GM23338 (cell line): ENCODE data around the gene CD86. TPM values are rescaled to one million over a fixed set of nuclear protein-coding genes. Genes with fewer than 3 reads are reported as not detected.

ENCODE experiments used
- ATAC-seq: fragments of 200-7000 bp; cut with Tn5 transposase; 3 replicates; pipeline ENCODE4 v1.9.1; 2020
- DNase-seq: peaks from one replicate; pipeline ENCODE4 v3.0.0-alpha.2; 2015; ENCODE audit warnings: low spot score
- H2AFZ ChIP-seq: fragments of 200-600 bp; sonication (generic); 2 replicates; pipeline ENCODE4 v1.8.0; 2016; ENCODE audit warnings: antibody characterized with exemption, mild to moderate bottlenecking, moderate library complexity
- H3F3A ChIP-seq: fragments of 200-600 bp; sonication (generic); replicated peaks from 2 replicates; pipeline ENCODE4 v1.8.0; 2017; ENCODE audit warnings: antibody characterized with exemption, mixed run types, low read depth
- H3K27ac ChIP-seq: fragments of 200-600 bp; sonication (generic); 2 replicates; pipeline ENCODE4 v1.6.1; 2016; ENCODE audit warnings: low read depth
- H3K27me3 ChIP-seq: fragments of 200-600 bp; sonication (generic); 2 replicates; pipeline ENCODE4 v1.8.0; 2016; ENCODE audit warnings: mild to moderate bottlenecking, mixed run types, moderate library complexity; ENCODE audit not compliant: insufficient read depth
- H3K36me3 ChIP-seq: fragments of 200-600 bp; sonication (generic); 2 replicates; pipeline ENCODE4 v1.8.0; 2016; ENCODE audit warnings: mild to moderate bottlenecking; ENCODE audit not compliant: insufficient read depth
- H3K4me1 ChIP-seq: fragments of 200-600 bp; sonication (generic); 2 replicates; pipeline ENCODE4 v1.8.0; 2016; ENCODE audit warnings: mild to moderate bottlenecking, moderate library complexity; ENCODE audit not compliant: insufficient read depth
- H3K4me2 ChIP-seq: fragments of 200-600 bp; sonication (generic); 2 replicates; pipeline ENCODE4 v1.7.1; 2017; ENCODE audit warnings: mixed run types
- H3K4me3 ChIP-seq: fragments of 200-600 bp; sonication (generic); 2 replicates; pipeline ENCODE4 v1.6.1; 2016; ENCODE audit warnings: mixed run types
- H3K79me2 ChIP-seq: fragments of 200-600 bp; sonication (generic); replicated peaks from 2 replicates; pipeline ENCODE4 v1.8.0; 2017; ENCODE audit warnings: mild to moderate bottlenecking; ENCODE audit not compliant: insufficient read depth
- H3K9me2 ChIP-seq: fragments of 200-600 bp; sonication (generic); 2 replicates; pipeline ENCODE4 v1.8.0; 2017; ENCODE audit not compliant: insufficient read depth
- H4K20me1 ChIP-seq: fragments of 200-600 bp; sonication (generic); replicated peaks from 2 replicates; pipeline ENCODE4 v1.8.0; 2017; ENCODE audit warnings: mild to moderate bottlenecking; ENCODE audit not compliant: insufficient read depth
- H3K27ac Mint-ChIP-seq: 2 replicates; pipeline ENCODE4 v1.8.0; 2020; ENCODE audit warnings: inconsistent platforms, mild to moderate bottlenecking, moderate library complexity, mixed read lengths
- H3K27me3 Mint-ChIP-seq: 3 replicates; pipeline ENCODE4 v1.8.0; 2022; ENCODE audit warnings: low read depth, mild to moderate bottlenecking, moderate library complexity, mixed read lengths, inconsistent platforms; ENCODE audit not compliant: insufficient read depth, poor library complexity
- H3K36me3 Mint-ChIP-seq: 3 replicates; pipeline ENCODE4 v1.8.0; 2021; ENCODE audit warnings: low read depth, mild to moderate bottlenecking, inconsistent platforms, moderate library complexity, mixed read lengths
- H3K4me1 Mint-ChIP-seq: 3 replicates; pipeline ENCODE4 v1.8.0; 2020; ENCODE audit warnings: mild to moderate bottlenecking, inconsistent platforms, mixed read lengths
- H3K4me3 Mint-ChIP-seq: 3 replicates; pipeline ENCODE4 v1.8.0; 2021; ENCODE audit warnings: moderate library complexity, mild to moderate bottlenecking, inconsistent platforms, mixed read lengths
- H3K9me3 Mint-ChIP-seq: 3 replicates; pipeline ENCODE4 v1.8.0; 2020; ENCODE audit warnings: moderate library complexity, mild to moderate bottlenecking, inconsistent platforms, mixed read lengths
- CREB1 ChIP-seq: fragments of 250-450 bp; sonication (Bioruptor Pico); IDR thresholded peaks from 2 replicates; pipeline ENCODE4 v1.5.0; 2020; ENCODE audit warnings: low read depth, mild to moderate bottlenecking, moderate library complexity
- EZH2 ChIP-seq: fragments of 200-600 bp; sonication (generic); IDR thresholded peaks from one replicate; pipeline ENCODE4 v1.8.0; 2017; ENCODE audit warnings: antibody characterized with exemption, mild to moderate bottlenecking, low read depth; ENCODE audit not compliant: unreplicated experiment
- EZH2phosphoT487 ChIP-seq: fragments of 200-600 bp; sonication (generic); IDR thresholded peaks from one replicate; pipeline ENCODE4 v1.8.1; 2018; ENCODE audit warnings: antibody characterized with exemption; ENCODE audit not compliant: unreplicated experiment
- JUNB ChIP-seq: IDR thresholded peaks from one replicate; pipeline ENCODE4 v1.6.1; 2016; ENCODE audit warnings: antibody characterized with exemption; ENCODE audit not compliant: unreplicated experiment
- NANOG ChIP-seq: IDR thresholded peaks from 2 replicates; pipeline ENCODE4 v1.6.1; 2016; ENCODE audit warnings: antibody characterized with exemption, borderline replicate concordance
- POLR2AphosphoS5 ChIP-seq: IDR thresholded peaks from 2 replicates; pipeline ENCODE4 v1.6.1; 2016; ENCODE audit warnings: antibody characterized with exemption, low read depth
- STAT1 ChIP-seq: IDR thresholded peaks from one replicate; pipeline ENCODE4 v1.6.1; 2016; ENCODE audit warnings: antibody characterized with exemption; ENCODE audit not compliant: unreplicated experiment
- ZNF114 ChIP-seq: fragments of 250-450 bp; sonication (Bioruptor Pico); IDR thresholded peaks from 2 replicates; pipeline ENCODE4 v1.5.0; 2020; ENCODE audit warnings: mild to moderate bottlenecking, moderate library complexity
- ZNF331 ChIP-seq: fragments of 250-450 bp; sonication (Bioruptor Pico); IDR thresholded peaks from 2 replicates; pipeline ENCODE4 v1.5.0; 2020; ENCODE audit warnings: low read depth, mild to moderate bottlenecking, moderate library complexity
- polyA plus RNA-seq: library from polyadenylated mRNA; unstranded; fragments of >200 nt; fragmentation: Nextera tagmentation; extraction: Ambion mirVana; gene quantifications from 2 replicates; pipeline ENCODE4 v1.2.1, GENCODE V29; 2016
- total RNA-seq: library from RNA; depleted of rRNA; stranded (reverse); fragments of >200 nt; shearing (Covaris generic); gene quantifications from 2 replicates; pipeline ENCODE4 v1.2.3, GENCODE V29; 2014
- TF ChIP-seq, protein P1 (sequence below): IDR thresholded peaks from one replicate; pipeline ENCODE4 v1.6.1; 2018; ENCODE audit warnings: antibody characterized with exemption; ENCODE audit not compliant: unreplicated experiment
- TF ChIP-seq, protein P2 (sequence below): IDR thresholded peaks from 2 replicates; pipeline ENCODE4 v1.6.1; 2016; ENCODE audit warnings: antibody characterized with exemption
- TF ChIP-seq, protein P3 (sequence below): fragments of 250-450 bp; sonication (Bioruptor Pico); IDR thresholded peaks from 2 replicates; pipeline ENCODE4 v1.5.0; 2020; ENCODE audit warnings: mild to moderate bottlenecking, moderate library complexity
- TF ChIP-seq, protein P4 (sequence below), 2 experiments: fragments of 200-600 bp in 1 of 2; sonication (generic) in 1 of 2; conservative IDR thresholded peaks; 2 replicates each; pipeline versions ENCODE4 v1.5.1 to v1.6.1; 2016 to 2017; ENCODE audit warnings: antibody characterized with exemption in 2 of 2, low read depth in 2 of 2, mild to moderate bottlenecking in 2 of 2, moderate library complexity in 1 of 2

Gene CD86
- total and polyA plus RNA-seq, 2 experiments from 2014 or later, result 0.97 TPM; not detected in 1

DNA sequence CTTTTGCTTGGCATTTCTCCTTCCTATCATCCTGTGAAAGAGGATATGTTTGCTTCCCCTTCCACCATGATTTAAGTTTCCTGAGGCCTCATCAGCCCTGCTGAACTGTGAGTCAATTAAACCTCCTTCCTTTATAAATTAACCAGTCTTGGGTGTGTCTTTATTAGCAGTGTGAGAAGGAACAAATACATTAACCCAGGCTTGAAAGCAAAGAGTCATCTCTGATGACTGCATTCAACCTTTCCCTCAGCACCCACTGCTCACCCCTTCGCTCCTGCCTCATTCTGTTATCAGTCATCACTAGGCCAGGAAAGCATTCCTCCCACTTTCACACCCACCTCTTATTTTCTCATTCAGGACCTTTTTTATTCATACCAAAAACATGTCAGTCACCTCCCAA is 68.7 kb downstream of the CD86 start:
- Histone ChIP-seq H3K79me2 (no peaks in the 10 kb centered on the region), H3K4me3 (no peak overlapping the region), H2AFZ (no peak overlapping the region), H3K36me3 (no peaks in the 10 kb centered on the region), H3K4me1 (no peaks in the 10 kb centered on the region), H3K4me2 (no peak overlapping the region), H3K9me2 (peaks cover 8% of the 10 kb centered on the region), H4K20me1 (no peaks in the 10 kb centered on the region), H3K27me3 (no peaks in the 10 kb centered on the region), H3K27ac (no peak overlapping the region), H3F3A (no peaks in the 10 kb centered on the region)
- no peaks in the 10 kb centered on the region for H3K4me1 Mint-ChIP-seq
- H3K4me3 Mint-ChIP-seq, result no peak overlapping the region
- ATAC-seq (no peak), DNase-seq (no peak)
- H3K27ac Mint-ChIP-seq, result no peak overlapping the region
- H3K9me3 Mint-ChIP-seq, result peaks cover 39% of the 10 kb centered on the region
- TF ChIP-seq, protein P1, sequence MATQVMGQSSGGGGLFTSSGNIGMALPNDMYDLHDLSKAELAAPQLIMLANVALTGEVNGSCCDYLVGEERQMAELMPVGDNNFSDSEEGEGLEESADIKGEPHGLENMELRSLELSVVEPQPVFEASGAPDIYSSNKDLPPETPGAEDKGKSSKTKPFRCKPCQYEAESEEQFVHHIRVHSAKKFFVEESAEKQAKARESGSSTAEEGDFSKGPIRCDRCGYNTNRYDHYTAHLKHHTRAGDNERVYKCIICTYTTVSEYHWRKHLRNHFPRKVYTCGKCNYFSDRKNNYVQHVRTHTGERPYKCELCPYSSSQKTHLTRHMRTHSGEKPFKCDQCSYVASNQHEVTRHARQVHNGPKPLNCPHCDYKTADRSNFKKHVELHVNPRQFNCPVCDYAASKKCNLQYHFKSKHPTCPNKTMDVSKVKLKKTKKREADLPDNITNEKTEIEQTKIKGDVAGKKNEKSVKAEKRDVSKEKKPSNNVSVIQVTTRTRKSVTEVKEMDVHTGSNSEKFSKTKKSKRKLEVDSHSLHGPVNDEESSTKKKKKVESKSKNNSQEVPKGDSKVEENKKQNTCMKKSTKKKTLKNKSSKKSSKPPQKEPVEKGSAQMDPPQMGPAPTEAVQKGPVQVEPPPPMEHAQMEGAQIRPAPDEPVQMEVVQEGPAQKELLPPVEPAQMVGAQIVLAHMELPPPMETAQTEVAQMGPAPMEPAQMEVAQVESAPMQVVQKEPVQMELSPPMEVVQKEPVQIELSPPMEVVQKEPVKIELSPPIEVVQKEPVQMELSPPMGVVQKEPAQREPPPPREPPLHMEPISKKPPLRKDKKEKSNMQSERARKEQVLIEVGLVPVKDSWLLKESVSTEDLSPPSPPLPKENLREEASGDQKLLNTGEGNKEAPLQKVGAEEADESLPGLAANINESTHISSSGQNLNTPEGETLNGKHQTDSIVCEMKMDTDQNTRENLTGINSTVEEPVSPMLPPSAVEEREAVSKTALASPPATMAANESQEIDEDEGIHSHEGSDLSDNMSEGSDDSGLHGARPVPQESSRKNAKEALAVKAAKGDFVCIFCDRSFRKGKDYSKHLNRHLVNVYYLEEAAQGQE, result no peak
- TF ChIP-seq EZH2phosphoT487 (no peak), ZNF331 (CRISPR knock-in tag) (no peak), JUNB (no peak), ZNF114 (CRISPR knock-in tag) (no peak), CREB1 (CRISPR knock-in tag) (no peak), STAT1 (no peak), POLR2AphosphoS5 (no peak), NANOG (no peak), EZH2 (no peak)
- TF ChIP-seq, protein P2, sequence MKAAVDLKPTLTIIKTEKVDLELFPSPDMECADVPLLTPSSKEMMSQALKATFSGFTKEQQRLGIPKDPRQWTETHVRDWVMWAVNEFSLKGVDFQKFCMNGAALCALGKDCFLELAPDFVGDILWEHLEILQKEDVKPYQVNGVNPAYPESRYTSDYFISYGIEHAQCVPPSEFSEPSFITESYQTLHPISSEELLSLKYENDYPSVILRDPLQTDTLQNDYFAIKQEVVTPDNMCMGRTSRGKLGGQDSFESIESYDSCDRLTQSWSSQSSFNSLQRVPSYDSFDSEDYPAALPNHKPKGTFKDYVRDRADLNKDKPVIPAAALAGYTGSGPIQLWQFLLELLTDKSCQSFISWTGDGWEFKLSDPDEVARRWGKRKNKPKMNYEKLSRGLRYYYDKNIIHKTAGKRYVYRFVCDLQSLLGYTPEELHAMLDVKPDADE, result no peak
- TF ChIP-seq, protein P3, sequence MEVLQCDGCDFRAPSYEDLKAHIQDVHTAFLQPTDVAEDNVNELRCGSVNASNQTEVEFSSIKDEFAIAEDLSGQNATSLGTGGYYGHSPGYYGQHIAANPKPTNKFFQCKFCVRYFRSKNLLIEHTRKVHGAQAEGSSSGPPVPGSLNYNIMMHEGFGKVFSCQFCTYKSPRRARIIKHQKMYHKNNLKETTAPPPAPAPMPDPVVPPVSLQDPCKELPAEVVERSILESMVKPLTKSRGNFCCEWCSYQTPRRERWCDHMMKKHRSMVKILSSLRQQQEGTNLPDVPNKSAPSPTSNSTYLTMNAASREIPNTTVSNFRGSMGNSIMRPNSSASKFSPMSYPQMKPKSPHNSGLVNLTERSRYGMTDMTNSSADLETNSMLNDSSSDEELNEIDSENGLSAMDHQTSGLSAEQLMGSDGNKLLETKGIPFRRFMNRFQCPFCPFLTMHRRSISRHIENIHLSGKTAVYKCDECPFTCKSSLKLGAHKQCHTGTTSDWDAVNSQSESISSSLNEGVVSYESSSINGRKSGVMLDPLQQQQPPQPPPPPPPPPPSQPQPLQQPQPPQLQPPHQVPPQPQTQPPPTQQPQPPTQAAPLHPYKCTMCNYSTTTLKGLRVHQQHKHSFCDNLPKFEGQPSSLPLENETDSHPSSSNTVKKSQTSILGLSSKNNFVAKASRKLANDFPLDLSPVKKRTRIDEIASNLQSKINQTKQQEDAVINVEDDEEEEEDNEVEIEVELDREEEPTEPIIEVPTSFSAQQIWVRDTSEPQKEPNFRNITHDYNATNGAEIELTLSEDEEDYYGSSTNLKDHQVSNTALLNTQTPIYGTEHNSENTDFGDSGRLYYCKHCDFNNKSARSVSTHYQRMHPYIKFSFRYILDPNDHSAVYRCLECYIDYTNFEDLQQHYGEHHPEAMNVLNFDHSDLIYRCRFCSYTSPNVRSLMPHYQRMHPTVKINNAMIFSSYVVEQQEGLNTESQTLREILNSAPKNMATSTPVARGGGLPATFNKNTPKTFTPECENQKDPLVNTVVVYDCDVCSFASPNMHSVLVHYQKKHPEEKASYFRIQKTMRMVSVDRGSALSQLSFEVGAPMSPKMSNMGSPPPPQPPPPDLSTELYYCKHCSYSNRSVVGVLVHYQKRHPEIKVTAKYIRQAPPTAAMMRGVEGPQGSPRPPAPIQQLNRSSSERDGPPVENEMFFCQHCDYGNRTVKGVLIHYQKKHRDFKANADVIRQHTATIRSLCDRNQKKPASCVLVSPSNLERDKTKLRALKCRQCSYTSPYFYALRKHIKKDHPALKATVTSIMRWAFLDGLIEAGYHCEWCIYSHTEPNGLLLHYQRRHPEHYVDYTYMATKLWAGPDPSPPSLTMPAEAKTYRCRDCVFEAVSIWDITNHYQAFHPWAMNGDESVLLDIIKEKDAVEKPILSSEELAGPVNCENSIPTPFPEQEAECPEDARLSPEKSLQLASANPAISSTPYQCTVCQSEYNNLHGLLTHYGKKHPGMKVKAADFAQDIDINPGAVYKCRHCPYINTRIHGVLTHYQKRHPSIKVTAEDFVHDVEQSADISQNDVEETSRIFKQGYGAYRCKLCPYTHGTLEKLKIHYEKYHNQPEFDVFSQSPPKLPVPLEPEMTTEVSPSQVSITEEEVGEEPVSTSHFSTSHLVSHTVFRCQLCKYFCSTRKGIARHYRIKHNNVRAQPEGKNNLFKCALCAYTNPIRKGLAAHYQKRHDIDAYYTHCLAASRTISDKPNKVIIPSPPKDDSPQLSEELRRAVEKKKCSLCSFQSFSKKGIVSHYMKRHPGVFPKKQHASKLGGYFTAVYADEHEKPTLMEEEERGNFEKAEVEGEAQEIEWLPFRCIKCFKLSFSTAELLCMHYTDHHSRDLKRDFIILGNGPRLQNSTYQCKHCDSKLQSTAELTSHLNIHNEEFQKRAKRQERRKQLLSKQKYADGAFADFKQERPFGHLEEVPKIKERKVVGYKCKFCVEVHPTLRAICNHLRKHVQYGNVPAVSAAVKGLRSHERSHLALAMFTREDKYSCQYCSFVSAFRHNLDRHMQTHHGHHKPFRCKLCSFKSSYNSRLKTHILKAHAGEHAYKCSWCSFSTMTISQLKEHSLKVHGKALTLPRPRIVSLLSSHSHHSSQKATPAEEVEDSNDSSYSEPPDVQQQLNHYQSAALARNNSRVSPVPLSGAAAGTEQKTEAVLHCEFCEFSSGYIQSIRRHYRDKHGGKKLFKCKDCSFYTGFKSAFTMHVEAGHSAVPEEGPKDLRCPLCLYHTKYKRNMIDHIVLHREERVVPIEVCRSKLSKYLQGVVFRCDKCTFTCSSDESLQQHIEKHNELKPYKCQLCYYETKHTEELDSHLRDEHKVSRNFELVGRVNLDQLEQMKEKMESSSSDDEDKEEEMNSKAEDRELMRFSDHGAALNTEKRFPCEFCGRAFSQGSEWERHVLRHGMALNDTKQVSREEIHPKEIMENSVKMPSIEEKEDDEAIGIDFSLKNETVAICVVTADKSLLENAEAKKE (CRISPR knock-in tag), result no peak
- TF ChIP-seq, protein P4, sequence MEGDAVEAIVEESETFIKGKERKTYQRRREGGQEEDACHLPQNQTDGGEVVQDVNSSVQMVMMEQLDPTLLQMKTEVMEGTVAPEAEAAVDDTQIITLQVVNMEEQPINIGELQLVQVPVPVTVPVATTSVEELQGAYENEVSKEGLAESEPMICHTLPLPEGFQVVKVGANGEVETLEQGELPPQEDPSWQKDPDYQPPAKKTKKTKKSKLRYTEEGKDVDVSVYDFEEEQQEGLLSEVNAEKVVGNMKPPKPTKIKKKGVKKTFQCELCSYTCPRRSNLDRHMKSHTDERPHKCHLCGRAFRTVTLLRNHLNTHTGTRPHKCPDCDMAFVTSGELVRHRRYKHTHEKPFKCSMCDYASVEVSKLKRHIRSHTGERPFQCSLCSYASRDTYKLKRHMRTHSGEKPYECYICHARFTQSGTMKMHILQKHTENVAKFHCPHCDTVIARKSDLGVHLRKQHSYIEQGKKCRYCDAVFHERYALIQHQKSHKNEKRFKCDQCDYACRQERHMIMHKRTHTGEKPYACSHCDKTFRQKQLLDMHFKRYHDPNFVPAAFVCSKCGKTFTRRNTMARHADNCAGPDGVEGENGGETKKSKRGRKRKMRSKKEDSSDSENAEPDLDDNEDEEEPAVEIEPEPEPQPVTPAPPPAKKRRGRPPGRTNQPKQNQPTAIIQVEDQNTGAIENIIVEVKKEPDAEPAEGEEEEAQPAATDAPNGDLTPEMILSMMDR (conservative IDR thresholded peaks at IDR 0.05; ENCODE audit: low read depth in 2 of 2), result no peak
- peaks cover 7% of the 10 kb centered on the region; the same call in 2 of the 3 replicates for H3K36me3 Mint-ChIP-seq
- H3K27me3 Mint-ChIP-seq, result no peaks in the 10 kb centered on the region
